ENCODE measurements around the gene MRPS7. TPM values are rescaled to one million over a fixed set of nuclear protein-coding genes. Genes with fewer than 3 reads are reported as not detected.

MRPS7 gene
- total RNA-seq, 1 experiment from 2014 or later = 93.7 TPM

DNA sequence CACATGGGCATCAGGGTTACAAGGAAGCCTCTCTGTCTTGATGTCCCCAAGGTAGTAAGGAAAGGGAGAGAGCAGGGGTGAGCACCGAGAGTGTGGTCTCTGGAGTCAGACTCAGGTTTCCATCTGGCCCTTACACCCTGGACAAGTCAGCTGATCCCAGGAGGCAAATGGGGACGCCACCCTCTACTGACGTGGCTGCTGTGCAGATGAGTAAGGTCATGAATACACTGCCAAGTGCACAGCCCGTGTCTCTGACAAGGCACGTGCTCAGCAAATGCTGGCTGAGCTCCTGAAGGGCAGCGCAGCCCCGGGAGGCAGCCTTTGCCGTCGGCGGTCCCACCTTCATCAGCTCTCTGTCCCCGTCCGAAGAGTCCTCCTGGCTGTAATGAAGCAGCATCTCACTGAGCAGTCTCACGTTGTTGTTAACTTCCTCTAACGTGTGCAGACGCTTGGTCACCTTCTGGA is 19.7 kb upstream of the MRPS7 start:
- H2BK20ac ChIP-seq (ENCODE audit: low read depth, low read length, poor library complexity, severe bottlenecking) = no peak overlapping the region
- no peak overlapping the region; a peak in 1 of 5 replicates for H3K4me3 Mint-ChIP-seq

More for the DNA sequence above, 19.7 kb upstream of the MRPS7 start:
- no CpG with 5 or more reads among the region's 15 CpGs for WGBS (ENCODE audit: extremely low coverage, insufficient read length, low lambda C conversion rate)
- H3K27ac ChIP-seq (ENCODE audit: insufficient read length, low read depth, low read length) = no peak overlapping the region
- no peak overlapping the region for H4K91ac ChIP-seq (ENCODE audit: insufficient read length, low read depth, low read length)
- H3K4me1 Mint-ChIP-seq = peaks cover 8 to 15% of the 10 kb centered on the region in 2 experiments
- TF ChIP-seq, protein P1, sequence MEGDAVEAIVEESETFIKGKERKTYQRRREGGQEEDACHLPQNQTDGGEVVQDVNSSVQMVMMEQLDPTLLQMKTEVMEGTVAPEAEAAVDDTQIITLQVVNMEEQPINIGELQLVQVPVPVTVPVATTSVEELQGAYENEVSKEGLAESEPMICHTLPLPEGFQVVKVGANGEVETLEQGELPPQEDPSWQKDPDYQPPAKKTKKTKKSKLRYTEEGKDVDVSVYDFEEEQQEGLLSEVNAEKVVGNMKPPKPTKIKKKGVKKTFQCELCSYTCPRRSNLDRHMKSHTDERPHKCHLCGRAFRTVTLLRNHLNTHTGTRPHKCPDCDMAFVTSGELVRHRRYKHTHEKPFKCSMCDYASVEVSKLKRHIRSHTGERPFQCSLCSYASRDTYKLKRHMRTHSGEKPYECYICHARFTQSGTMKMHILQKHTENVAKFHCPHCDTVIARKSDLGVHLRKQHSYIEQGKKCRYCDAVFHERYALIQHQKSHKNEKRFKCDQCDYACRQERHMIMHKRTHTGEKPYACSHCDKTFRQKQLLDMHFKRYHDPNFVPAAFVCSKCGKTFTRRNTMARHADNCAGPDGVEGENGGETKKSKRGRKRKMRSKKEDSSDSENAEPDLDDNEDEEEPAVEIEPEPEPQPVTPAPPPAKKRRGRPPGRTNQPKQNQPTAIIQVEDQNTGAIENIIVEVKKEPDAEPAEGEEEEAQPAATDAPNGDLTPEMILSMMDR (conservative IDR thresholded peaks at IDR 0.05) = no peak
- no peak overlapping the region for H2BK5ac ChIP-seq (ENCODE audit: insufficient read length, low read length)
- no peak overlapping the region for H3K4me2 ChIP-seq (ENCODE audit: insufficient read depth, insufficient read length, low read length)
- peaks cover 35 to 81% (median 79%) of the 10 kb centered on the region in 3 experiments; a peak in 6 of 7 replicates for H3K36me3 Mint-ChIP-seq (ENCODE audit: insufficient read depth in 1 of 3, low read depth in 3 of 3)
- DNase-seq = no peak
- H3K18ac ChIP-seq (ENCODE audit: insufficient read length, low read depth, low read length) = no peak overlapping the region
- no peak overlapping the region for H4K5ac ChIP-seq (ENCODE audit: insufficient read length, low read depth, low read length)
- no peak overlapping the region for H2BK15ac ChIP-seq (ENCODE audit: low read depth, low read length)
- no peaks in the 10 kb centered on the region for H3K79me1 ChIP-seq (ENCODE audit: insufficient read depth, low read depth, low read length, poor library complexity, severe bottlenecking)
- no peaks in the 10 kb centered on the region for H3K4me1 ChIP-seq (ENCODE audit: insufficient read depth, low read length)
- H3K79me2 ChIP-seq (ENCODE audit: insufficient read depth, low read length) = no peaks in the 10 kb centered on the region
- H3K9me3 Mint-ChIP-seq = no peaks in the 10 kb centered on the region
- H3K27ac Mint-ChIP-seq = no peak overlapping the region
- no peak overlapping the region for H3K9ac ChIP-seq (ENCODE audit: extremely low read depth, insufficient read length, low read length)
- no peak overlapping the region for H2AFZ ChIP-seq (ENCODE audit: low read length)
- no peak overlapping the region for H4K8ac ChIP-seq (replicated peaks; ENCODE audit: insufficient read length, low read depth, low read length)
- no peak overlapping the region for H3K14ac ChIP-seq (ENCODE audit: insufficient read depth, low read length)
- no peaks in the 10 kb centered on the region for H3K27me3 Mint-ChIP-seq (ENCODE audit: low read depth)
- no peaks in the 10 kb centered on the region for H3K9me3 ChIP-seq (ENCODE audit: control insufficient read depth, low read depth, low read length)
- peaks cover 4% of the 10 kb centered on the region for H4K20me1 ChIP-seq (ENCODE audit: control insufficient read depth, insufficient read depth, insufficient read length)
- no peak overlapping the region for H2BK120ac ChIP-seq (ENCODE audit: low read depth, low read length, poor library complexity, severe bottlenecking)
- H2BK12ac ChIP-seq (ENCODE audit: insufficient read length, low read depth, low read length) = no peak overlapping the region
- H3K23me2 ChIP-seq (ENCODE audit: insufficient read length, low read depth, low read length, poor library complexity, severe bottlenecking) = no peaks in the 10 kb centered on the region
- no peak overlapping the region for H3K4ac ChIP-seq (ENCODE audit: low read depth, low read length)
- H3K23ac ChIP-seq (ENCODE audit: insufficient read length, low read depth, low read length) = no peak overlapping the region
- no peak overlapping the region for H3T11ph ChIP-seq (ENCODE audit: low read length)
- H3K56ac ChIP-seq (ENCODE audit: insufficient read length, low read depth, low read length) = no peak overlapping the region
- no peaks in the 10 kb centered on the region for H3K27me3 ChIP-seq (ENCODE audit: insufficient read depth, low read length)
- no peak overlapping the region for H2AK5ac ChIP-seq (ENCODE audit: insufficient read length, low read length)
